ENCODE results near the gene G3BP1. TPM values are rescaled to one million over a fixed set of nuclear protein-coding genes. Genes with fewer than 3 reads are reported as not detected.
"Not testable (repeated sequence)": the region's sequence is repeated elsewhere in the genome, so short reads cannot be mapped to it uniquely, and the experiment has no call there.

Gene G3BP1
- 146 TPM for total RNA-seq

DNA sequence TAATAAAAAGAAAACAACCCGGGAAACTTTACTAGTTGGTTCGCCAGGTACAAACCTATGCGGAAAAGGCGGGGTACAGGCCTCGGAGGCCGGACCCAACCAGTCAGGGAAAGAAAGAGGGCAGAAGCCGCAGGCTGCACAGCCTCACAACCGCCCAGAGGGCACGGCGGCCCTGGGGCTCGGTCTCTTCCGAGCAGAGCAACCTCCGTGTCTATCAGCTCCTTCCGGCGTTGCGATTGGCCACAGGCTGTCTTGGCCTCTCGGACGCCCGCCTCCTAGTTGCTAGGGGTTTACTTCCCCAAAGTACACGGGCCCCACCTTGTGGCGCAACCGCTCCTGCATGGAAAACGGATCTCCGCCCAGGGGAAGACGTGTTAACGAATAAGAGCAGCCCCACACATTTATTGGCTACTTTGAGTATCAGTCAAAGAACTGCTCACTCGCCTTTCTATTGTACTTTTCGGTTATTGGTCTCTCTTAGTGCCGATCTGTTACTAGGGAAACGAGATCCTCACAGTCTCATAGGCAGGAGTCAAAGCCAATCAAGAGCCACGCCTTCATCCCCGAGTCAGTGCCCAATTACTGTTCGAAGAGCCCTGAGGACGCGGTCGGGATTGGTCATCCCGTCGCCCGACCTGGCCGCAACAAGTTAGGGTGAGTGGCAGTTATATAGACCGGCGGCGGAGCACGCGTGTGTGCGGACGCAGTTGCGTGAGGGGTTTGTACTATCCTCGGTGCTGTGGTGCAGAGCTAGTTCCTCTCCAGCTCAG is at the start of gene G3BP1:
Gene G3BP1, plus strand, starts transcription at position 696 of the 770 bp plus-strand sequence. CDS start 14,667 bp downstream, outside the sequence.
- peak; percentile 94 for ATAC-seq

DNA sequence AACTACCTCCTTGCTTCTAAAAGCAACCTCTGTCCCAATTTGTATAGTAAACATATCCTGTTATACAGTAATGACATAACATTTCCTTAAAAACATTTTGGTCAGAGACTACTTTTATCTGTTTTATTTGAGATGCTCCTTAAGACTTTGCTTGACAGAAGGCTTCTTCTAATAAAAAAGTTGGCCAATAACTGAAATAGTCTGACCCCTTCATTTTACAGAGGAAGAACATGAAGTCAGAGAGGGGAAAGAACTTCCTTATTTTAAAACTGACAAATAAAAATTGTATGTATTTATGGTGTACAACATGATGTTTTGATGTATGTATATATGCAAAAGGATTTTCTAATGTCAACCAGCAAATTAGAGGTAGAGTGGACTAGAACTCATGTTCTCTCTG is 49.2 kb upstream of the G3BP1 start:
- no peak for ATAC-seq

DNA sequence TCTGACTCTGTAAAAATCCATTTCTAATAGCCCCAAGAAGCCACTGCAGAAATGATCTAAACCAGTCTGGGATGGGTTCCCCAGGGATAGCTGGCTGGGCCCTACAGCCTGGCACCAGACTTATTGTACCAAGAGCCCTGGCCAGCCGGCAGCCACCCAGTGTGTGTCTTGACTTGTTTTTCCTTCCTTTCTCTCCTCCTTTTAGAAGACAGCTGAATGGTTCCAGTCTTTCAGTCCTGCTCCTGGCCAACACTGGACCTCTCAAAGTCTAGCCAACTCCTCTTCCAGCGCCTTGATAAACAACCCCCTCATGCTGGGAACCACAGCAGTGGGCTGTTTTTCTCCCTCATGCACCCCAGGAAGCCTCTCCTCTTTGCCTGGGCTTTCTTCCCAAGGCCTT is 47.4 kb upstream of the G3BP1 start:
- no peak for ATAC-seq

GRCh38 chr5:151729597-151729996 is 42.2 kb upstream of the G3BP1 start:
- ATAC-seq = not testable (repeated sequence)

DNA sequence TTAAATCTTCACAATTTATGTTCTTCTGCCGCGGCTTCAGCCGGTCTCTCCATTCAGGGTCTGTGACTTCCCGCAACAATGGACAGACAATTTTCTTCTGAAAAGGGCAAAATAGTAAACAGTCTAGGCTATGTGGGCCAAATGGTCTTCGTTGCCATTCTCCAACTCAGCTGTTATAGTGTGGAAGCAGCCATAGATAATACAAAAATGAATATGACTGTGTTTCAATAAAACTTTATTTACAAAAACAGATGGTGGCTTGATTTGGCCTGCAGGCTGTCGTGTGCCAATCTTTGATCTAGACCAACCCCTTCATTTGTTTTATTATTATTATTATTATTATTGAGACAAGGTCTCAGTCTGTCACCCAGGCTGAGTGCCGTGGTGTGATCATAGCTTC is 41.4 kb upstream of the G3BP1 start:
- ATAC-seq = no peak

DNA sequence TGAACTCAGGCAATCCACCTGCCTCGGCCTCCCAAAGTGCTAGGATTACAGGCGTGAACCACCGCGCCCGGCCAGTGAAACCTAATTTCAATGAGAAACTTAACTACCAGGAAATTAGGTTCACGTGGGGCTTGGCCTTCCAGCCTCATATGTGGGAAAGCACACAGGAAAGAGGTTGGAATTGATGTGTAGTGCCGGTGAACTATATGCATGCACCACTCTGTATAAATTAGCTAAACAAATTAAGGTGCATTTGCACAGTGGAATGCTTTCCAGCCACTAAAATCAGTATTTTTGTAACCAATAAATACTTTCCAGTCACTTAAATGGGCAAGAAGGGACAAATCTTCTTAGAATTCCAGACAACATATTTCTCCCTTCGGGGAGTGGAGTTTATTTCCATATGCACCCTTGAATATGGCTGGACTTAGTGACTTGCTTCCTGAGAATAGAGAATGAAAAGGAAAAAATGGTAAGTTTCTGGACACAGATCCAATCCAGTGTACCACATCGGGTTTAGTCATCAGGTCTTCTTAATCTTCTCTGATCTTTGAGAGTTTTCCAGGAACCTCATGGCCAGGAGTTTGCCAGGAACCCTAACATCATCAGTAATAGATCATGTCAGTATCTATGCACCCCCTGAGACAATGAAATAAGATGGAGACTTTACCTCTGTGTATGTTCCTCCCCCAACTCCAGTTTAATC is 38.2 kb upstream of the G3BP1 start:
- ATAC-seq = no peak

GRCh38 chr5:151734064-151734408 is 37.7 kb upstream of the G3BP1 start:
- ATAC-seq = no peak

- no peak for ATAC-seq
Measured at GRCh38 chr5:151735646-151736045, 36.1 kb upstream of the G3BP1 start.

DNA sequence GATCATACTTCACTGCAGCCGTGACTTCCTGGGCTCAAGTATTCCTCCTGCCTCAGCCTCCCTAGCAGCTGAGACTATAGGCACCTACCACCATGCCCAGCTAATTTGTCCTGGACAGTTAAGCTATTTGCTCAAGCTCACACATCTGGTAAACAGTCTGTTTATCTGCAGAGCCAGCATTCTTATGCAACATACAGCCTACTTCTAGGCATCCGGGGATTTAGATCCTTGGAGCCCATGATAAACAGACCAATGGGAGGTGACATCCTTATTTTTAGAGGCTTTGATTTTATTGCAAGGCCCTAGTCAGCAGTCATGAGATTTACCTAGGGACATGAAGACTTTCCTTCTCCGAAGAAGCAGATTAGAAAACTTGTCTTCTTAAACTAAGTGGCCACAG is 34.3 kb upstream of the G3BP1 start:
- no peak for ATAC-seq

GRCh38 chr5:151738125-151738848 is 33.5 kb upstream of the G3BP1 start:
- ATAC-seq = no peak

DNA sequence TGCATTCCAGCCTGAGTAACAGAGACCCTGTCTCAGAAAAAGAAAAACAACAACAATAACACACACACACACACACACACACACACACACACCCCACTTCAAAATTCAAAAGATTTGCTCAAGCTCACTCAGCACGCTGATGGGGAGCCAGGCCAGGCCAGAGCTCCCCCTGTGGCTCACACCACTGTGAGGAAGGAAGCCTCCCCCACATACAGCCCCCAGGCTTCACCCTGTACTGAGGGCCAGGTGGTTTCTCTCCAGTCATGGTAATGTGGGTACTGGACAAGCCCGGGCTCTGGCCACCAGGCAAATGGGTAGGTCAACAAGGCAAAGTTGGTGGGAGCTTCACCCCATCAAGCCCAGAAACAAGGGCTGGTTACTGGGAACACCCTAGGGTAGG is 32.4 kb upstream of the G3BP1 start:
- ATAC-seq = no peak

GRCh38 chr5:151739939-151740335 is 31.8 kb upstream of the G3BP1 start:
- ATAC-seq = no peak

DNA sequence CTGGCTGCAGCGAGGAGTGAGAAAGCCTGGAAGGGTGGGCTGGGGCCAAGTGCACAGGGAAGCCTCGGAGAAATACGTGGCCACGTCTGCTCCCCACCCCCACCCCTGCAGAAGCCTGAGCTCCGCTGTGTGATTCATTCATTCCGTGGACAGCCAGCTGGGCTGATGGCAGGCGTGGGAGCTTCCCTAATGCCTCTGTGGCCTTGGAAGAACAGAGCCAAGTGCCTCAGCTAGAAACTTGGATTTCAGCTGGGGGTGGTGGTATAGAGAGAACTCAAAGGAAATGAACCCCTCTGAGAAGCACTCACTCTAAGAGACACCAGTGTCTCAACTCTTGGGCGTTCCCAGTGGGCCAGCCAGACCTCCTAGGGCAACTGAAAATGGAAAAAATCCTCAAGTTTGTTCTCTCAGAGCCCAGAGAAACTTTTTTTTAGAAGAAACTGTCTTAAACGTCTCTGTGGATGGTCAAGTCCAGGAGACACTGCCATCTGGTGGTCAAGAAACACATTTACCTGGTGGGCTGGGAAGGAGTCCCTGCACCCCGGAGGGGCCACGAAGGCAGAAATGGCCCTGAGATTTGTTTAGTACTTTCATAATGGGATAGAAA is 31.3 kb upstream of the G3BP1 start:
- no peak for ATAC-seq

- no peak for ATAC-seq
Measured at GRCh38 chr5:151740958-151741373, 30.8 kb upstream of the G3BP1 start.

GRCh38 chr5:151741678-151742423 is 29.9 kb upstream of the G3BP1 start:
- ATAC-seq = no peak

- ATAC-seq = peak; percentile 3
Measured at GRCh38 chr5:151742870-151743294, 28.9 kb upstream of the G3BP1 start.

DNA sequence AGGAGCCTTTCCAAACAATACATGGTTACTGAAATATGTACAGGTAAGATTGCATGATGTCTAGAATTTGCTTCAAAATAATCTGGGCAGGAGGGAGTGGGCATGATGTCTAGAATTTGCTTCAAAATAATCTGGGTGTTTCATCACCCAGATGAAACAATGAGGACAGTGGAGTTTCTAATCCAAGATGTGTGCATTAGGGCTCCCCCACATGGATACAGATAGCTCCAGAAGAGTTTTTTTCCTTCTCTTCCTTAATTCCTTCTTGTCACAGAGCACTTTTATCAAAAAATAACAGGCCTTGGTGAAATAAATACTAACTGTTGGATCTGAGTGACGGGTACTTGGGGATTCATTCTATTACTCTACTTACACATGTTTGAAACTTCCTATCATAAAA is 28.2 kb upstream of the G3BP1 start:
- ATAC-seq = no peak

DNA sequence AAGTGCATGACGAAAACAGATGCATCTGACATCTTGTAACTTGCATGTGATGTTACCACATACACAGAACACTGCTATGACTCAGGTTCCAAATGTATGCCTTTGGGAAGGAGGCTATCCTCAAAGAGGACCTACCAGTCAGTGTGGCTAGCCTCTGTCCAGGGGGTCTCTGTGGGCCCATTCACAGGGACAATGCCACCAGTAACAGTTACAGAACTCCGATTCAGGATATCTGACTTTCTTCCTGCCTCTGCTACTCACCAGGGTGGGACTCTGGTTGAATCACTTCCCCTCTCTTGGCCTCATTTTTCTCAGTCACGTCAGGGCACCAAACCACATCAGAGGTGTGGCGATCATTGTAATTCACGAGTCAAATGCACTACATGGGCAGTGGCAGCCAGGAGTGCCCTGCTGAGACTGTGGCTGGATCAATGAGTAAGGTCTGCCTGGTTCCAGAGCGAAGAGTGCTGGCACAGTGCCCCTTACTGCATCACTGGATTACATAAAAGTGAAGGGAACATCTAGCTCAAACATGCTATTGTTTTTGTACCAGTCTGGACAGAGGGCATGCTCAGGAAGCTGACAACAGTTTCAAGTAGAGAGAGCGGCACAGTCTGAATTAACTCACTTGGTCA is 26.6 kb upstream of the G3BP1 start:
- peak; percentile 95 for ATAC-seq

DNA sequence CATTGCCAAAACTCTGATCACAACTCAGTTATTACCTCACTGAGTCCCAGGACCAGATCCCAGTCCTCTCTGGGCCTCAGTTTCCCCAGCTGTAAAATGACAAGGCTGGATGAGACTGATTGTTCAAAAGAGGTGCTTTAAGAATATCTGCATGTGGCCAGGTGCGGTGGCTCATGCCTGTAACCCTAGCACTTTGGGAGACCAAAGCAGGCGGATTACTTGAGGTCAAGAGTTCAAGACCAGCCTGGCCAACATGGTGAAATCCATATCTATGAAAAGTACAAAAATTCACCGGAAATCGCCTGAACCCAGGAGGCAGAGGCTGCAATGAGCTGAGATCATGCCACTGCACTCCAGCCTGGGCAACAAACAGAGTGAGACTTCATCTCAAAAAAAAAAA is 21.6 kb upstream of the G3BP1 start:
- ATAC-seq = no peak

DNA sequence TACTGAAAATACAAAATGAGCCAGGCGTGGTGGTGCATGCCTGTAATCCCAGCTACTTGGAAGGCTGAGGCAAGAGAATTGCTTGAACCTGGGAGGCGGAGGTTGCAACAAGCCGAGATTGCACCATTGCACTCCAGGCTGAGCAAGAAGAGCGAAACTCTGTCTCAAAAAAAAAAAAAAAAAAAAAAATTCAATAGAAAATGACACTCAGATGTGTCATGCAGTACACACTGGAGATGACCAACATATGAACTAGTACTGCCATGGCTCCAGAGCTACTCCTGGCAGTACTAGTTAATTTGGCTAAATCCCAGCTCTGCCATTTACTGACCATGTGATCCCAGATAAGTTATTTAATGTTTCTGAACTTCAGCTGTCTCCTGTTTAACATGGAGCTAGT is 20.7 kb upstream of the G3BP1 start:
- peak; percentile 68 for ATAC-seq

DNA sequence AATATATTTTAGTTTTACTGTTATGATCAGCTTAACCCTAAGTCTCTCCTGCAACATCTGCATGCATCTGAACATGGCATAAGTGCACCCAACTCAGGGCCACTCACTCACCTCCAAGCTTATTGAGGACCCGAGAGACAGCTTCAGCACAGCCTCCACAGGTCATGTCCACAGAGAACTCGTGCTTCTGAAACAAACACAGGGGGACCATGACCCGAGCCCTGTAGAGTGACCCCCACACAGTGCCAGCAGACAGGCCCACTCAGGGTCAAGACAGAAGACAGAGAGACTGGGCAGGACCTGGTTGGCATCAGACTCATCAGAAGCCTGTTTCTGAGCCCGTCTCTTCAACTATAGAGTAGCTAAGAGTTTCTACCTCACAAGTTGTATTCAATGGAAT is 20.2 kb upstream of the G3BP1 start:
- peak; percentile 24 for ATAC-seq

- ATAC-seq = no peak
Measured at GRCh38 chr5:151755383-151755782, 16.4 kb upstream of the G3BP1 start.
